ENCODE results near the gene B4GALNT2.

GRCh38 chr17:49117587-49118230 lies 14.9 kb upstream of the B4GALNT2 start:
- no peak for TF ChIP-seq POLR2AphosphoS5 (IDR thresholded peaks at IDR 0.05)
- TF ChIP-seq, protein P1, sequence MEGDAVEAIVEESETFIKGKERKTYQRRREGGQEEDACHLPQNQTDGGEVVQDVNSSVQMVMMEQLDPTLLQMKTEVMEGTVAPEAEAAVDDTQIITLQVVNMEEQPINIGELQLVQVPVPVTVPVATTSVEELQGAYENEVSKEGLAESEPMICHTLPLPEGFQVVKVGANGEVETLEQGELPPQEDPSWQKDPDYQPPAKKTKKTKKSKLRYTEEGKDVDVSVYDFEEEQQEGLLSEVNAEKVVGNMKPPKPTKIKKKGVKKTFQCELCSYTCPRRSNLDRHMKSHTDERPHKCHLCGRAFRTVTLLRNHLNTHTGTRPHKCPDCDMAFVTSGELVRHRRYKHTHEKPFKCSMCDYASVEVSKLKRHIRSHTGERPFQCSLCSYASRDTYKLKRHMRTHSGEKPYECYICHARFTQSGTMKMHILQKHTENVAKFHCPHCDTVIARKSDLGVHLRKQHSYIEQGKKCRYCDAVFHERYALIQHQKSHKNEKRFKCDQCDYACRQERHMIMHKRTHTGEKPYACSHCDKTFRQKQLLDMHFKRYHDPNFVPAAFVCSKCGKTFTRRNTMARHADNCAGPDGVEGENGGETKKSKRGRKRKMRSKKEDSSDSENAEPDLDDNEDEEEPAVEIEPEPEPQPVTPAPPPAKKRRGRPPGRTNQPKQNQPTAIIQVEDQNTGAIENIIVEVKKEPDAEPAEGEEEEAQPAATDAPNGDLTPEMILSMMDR (IDR thresholded peaks at IDR 0.05) = no peak
